Measurements from ENCODE around the gene COMMD9. TPM values are rescaled to one million over a fixed set of nuclear protein-coding genes. Genes with fewer than 3 reads are reported as not detected.

COMMD9 gene
- total and polyA plus RNA-seq, 2 of the 4 experiments (the other 2 are of a cell fraction) = 50.7 to 58.3 TPM

DNA sequence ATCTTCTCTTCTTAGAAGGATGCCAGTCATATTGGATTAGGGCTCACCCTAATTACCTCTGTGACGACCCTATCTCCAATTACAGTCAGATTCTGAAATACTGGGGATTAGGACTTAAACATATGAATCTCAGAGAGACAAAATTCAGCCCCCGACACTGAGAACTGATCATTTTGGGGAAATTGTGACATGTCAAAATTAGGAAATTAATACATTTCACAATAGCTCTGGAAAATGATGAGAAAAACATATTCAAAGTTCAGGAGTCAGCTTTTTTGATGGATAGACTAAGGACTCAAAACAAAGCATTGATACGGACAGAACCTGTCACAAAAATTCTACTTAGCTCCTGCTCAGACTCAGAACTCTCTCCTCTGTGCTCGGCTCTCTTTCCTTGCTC lies 40.8 kb downstream of the COMMD9 start:
- no peak overlapping the region for H2BK15ac ChIP-seq (ENCODE audit: low read depth, low read length)
- peaks cover 21% of the 10 kb centered on the region for H3K27me3 ChIP-seq (ENCODE audit: control insufficient read depth, insufficient read depth, low read length)
- H3K79me1 ChIP-seq (ENCODE audit: low read depth in 1 of 2, low read length in 2 of 2) = no peaks in the 10 kb centered on the region
- H2BK120ac ChIP-seq (ENCODE audit: low read depth, low read length) = no peak overlapping the region
- intact Hi-C loops (cut with micrococcal nuclease) = no loop called here
- no peak overlapping the region for H3K9ac ChIP-seq (ENCODE audit: low read depth, low read length)
- H2AK9ac ChIP-seq (replicated peaks; ENCODE audit: low read depth, low read length, poor library complexity) = no peak overlapping the region
- no TSS peak for BruUV-seq (replicated peaks)
- no peak overlapping the region for H3K18ac ChIP-seq (ENCODE audit: low read depth, low read length)
- CTCF ChIA-PET = interaction anchor here (0.8 to 1.6 kb wide), 4 partner anchors 11 to 116 kb away, joined by 3 to 7 read pairs (median 4); no protein-coding TSS in a partner anchor
- H3K4me1 ChIP-seq (ENCODE audit: control insufficient read depth, insufficient read depth, low read length) = no peaks in the 10 kb centered on the region
- no peaks in the 10 kb centered on the region for H4K20me1 ChIP-seq (ENCODE audit: insufficient read depth, low read length)
- no CpG with 5 or more reads among the region's 4 CpGs for whole genome bisulfite sequencing, 2 experiments (ENCODE audit: extremely low coverage in 2 of 2, insufficient read length in 1 of 2)
- H3K9me1 ChIP-seq (ENCODE audit: insufficient read depth, low read length) = no peaks in the 10 kb centered on the region
- POLR2A ChIA-PET (ENCODE audit: unreplicated experiment) = no interaction called here
- H2AFZ ChIP-seq (replicated peaks; ENCODE audit: low read length, poor library complexity) = no peak overlapping the region
- H3K4ac ChIP-seq (ENCODE audit: low read depth, low read length) = no peak overlapping the region
- no peak overlapping the region for H3K56ac ChIP-seq (ENCODE audit: extremely low read depth, insufficient read depth, low read length)
- H4K5ac ChIP-seq (ENCODE audit: low read depth, low read length) = no peak overlapping the region
- TF ChIP-seq NFE2L2 (IDR thresholded peaks at IDR 0.05; ENCODE audit: low read depth, low read length) (no peak), RAD21 (IDR thresholded peaks at IDR 0.05; ENCODE audit: low read length) (no peak), SMC3 (IDR thresholded peaks at IDR 0.05; ENCODE audit: low read depth, low read length) (no peak), CEBPB (IDR thresholded peaks at IDR 0.05; ENCODE audit: low read depth, low read length) (0 out of 2 replicates have a peak, but pooled peaks have one; percentile 2), MAFK (IDR thresholded peaks at IDR 0.05; ENCODE audit: low read depth, low read length) (no peak), BHLHE40 (IDR thresholded peaks at IDR 0.05; ENCODE audit: low read depth, low read length) (no peak), USF2 (IDR thresholded peaks at IDR 0.05; ENCODE audit: low read depth, low read length) (no peak)
- TF ChIP-seq, protein P1, sequence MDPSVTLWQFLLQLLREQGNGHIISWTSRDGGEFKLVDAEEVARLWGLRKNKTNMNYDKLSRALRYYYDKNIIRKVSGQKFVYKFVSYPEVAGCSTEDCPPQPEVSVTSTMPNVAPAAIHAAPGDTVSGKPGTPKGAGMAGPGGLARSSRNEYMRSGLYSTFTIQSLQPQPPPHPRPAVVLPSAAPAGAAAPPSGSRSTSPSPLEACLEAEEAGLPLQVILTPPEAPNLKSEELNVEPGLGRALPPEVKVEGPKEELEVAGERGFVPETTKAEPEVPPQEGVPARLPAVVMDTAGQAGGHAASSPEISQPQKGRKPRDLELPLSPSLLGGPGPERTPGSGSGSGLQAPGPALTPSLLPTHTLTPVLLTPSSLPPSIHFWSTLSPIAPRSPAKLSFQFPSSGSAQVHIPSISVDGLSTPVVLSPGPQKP (IDR thresholded peaks at IDR 0.05; ENCODE audit: borderline replicate concordance, low read depth, low read length) = no peak
- no peak overlapping the region for H3K14ac ChIP-seq (replicated peaks; ENCODE audit: low read depth, low read length)
- ATAC-seq (ENCODE audit: low read depth) (no peak), DNase-seq (no peak)
- H3K9me3 ChIP-seq (ENCODE audit: control insufficient read depth, insufficient read depth, low read length) = peaks cover 4% of the 10 kb centered on the region
- H4K8ac ChIP-seq (ENCODE audit: low read depth in 2 of 2, low read length in 2 of 2) = no peak overlapping the region
- in situ Hi-C loops (cut with MboI; ENCODE audit: low sequenced_read_pairs) = no loop called here
- dilution Hi-C loops (cut with HindIII; ENCODE audit: low sequenced_read_pairs, unreplicated experiment) = no loop called here
- H4K91ac ChIP-seq (ENCODE audit: insufficient read depth, low read depth, low read length) = no peak overlapping the region
- no peak overlapping the region for H3K4me2 ChIP-seq (ENCODE audit: low read depth, low read length)
- no peak overlapping the region for H2BK20ac ChIP-seq (ENCODE audit: low read depth, low read length)
- H2AK5ac ChIP-seq (ENCODE audit: low read depth, low read length) = no peak overlapping the region
- no peak overlapping the region for H3K27ac ChIP-seq (ENCODE audit: insufficient read depth, low read length)
- no peak overlapping the region for H3K23ac ChIP-seq (ENCODE audit: low read depth, low read length)
- H3K4me3 ChIP-seq (ENCODE audit: insufficient read depth, low read depth, low read length) = no peak overlapping the region
- no peaks in the 10 kb centered on the region for H3K36me3 ChIP-seq (ENCODE audit: control insufficient read depth, insufficient read depth, low read length)
- no peak overlapping the region for H2BK5ac ChIP-seq (ENCODE audit: low read depth, low read length, poor library complexity, severe bottlenecking)
